ENCODE measurements around the gene KCNK13. TPM values are rescaled to one million over a fixed set of nuclear protein-coding genes. Genes with fewer than 3 reads are reported as not detected.

KCNK13 gene
- not detected in 2 replicates for total RNA-seq (2011; cell fraction: chromatin; rRNA removed; ENCODE audit: low replicate concordance)
- not detected in 2 replicates for total RNA-seq (2011; cell fraction: nucleolus; rRNA removed)
- 0.15 TPM in 1 of 2 replicates, not detected in the other for total RNA-seq (2011; cell fraction: nucleoplasm; rRNA removed)
- 0.05 TPM in 1 of 2 replicates, not detected in the other for total RNA-seq (2014; rRNA removed)
- total RNA-seq (2014; rRNA removed; fragmentation: Illumina TruSeq; extraction: Trizol), result not detected in 2 replicates
- total RNA-seq (2015; rRNA removed; fragmentation: Illumina TruSeq; extraction: Trizol), result not detected in 2 replicates
- total RNA-seq (2021), result not detected in 2 replicates
- 0.03 TPM in 1 of 2 replicates, not detected in the other for polyA plus RNA-seq (2011; rRNA removed)
- polyA plus RNA-seq (2011; cell fraction: cytosol; rRNA removed), result 0.04 TPM in 1 of 2 replicates, not detected in the other
- polyA plus RNA-seq (2011; cell fraction: nucleus; rRNA removed), result not detected in 2 replicates
- polyA plus RNA-seq (2012), result not detected in 2 replicates
- polyA plus RNA-seq (2014; fragmentation: Illumina TruSeq; extraction: Trizol), result not detected in 2 replicates
- polyA plus RNA-seq (2014; fragmentation: Nextera tagmentation; extraction: Ambion mirVana), result not detected
- not detected in 2 replicates for polyA plus RNA-seq (2014; rRNA removed)
- polyA minus RNA-seq (2011; rRNA and poly(A)+ RNA removed), result not detected in 2 replicates
- polyA minus RNA-seq (2011; cell fraction: cytosol; rRNA and poly(A)+ RNA removed), result not detected in 2 replicates
- polyA minus RNA-seq (2011; cell fraction: nucleus; rRNA and poly(A)+ RNA removed), result not detected in 2 replicates
- Bru-seq, nascent RNA, result percentile 3 among the genes with signal in this experiment
- percentile 8 among the genes with signal in this experiment for BruChase-seq, experiment 1, labeled RNA remaining after a 2-hour chase
- percentile 8 among the genes with signal in this experiment for BruChase-seq, experiment 2, labeled RNA remaining after a 6-hour chase
- long read RNA-seq, experiment 1, result 0 reads
- long read RNA-seq, experiment 2, result 0 reads
- long read RNA-seq, experiment 3, result 0 reads

DNA sequence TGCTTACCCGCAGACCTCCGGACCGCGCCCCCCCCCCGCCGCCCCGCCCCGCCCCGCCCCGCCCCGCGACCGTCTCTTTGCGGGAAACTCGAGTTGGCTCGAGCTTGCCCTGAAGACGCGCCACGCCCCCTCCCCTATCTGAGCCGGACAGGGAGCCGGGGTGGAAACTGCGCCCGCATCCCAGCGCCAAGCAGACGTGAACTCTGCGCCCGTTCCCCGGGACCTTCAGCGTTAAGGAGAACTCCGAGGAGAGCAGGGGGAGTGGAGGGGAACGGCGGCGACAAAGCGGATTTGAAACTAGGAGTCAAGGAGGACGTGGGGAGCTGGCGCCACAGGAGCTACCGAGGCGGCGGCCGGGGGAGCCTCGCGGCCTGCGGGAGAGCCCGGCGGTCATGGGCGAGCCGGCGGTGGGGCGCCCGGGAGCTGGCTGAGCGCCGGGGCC lies at the start of gene KCNK13:
TSS of gene KCNK13 (plus strand) at position 310 of the 442 bp plus-strand sequence. CDS start 212 bp downstream, outside the sequence.
- FAIRE-seq, result no peak
- peaks cover 6 to 42% of the 10 kb centered on the region in 2 experiments; a peak in 3 of 5 replicates for H3K27me3 ChIP-seq (ENCODE audit: control insufficient read depth in 2 of 2, insufficient read depth in 2 of 2, low read length in 2 of 2)

More for the DNA sequence above, at the start of gene KCNK13:
- in situ Hi-C loops (cut with MboI) (no loop called here), intact Hi-C loops (cut with micrococcal nuclease) (loop anchor here (2.0 kb wide), 1 partner anchor 89 kb away; no protein-coding TSS in a partner anchor)
- Histone ChIP-seq H4K20me1 (replicated peaks; ENCODE audit: control insufficient read depth, insufficient read depth, low read length) (no peaks in the 10 kb centered on the region), H3K9me1 (ENCODE audit: control insufficient read depth, insufficient read depth, low read length) (no peaks in the 10 kb centered on the region), H3K36me3 (ENCODE audit: control insufficient read depth, insufficient read depth, low read length) (no peaks in the 10 kb centered on the region), H3K4me3 (peak within 1 kb of the TSS; percentile 28), H3K4me1 (replicated peaks in 1 of 2; ENCODE audit: control insufficient read depth in 2 of 2, insufficient read depth in 2 of 2, low read length in 2 of 2) (peaks cover 0 to 21% of the 10 kb centered on the region in 2 experiments; a peak in 2 of 5 replicates), H2AFZ (ENCODE audit: low read depth, low read length) (no peak within 1 kb of the TSS; the same call in 1 of the 2 replicates), H3K9me3 (replicated peaks; ENCODE audit: control insufficient read depth, insufficient read depth, low read depth, low read length) (no peaks in the 10 kb centered on the region), H3K79me2 (ENCODE audit: control insufficient read depth, insufficient read depth, low read length) (no peaks in the 10 kb centered on the region), H3K27ac (ENCODE audit: extremely low read depth, low read depth, low read length) (no peak within 1 kb of the TSS), H3K9ac (ENCODE audit: insufficient read depth in 1 of 2, low read depth in 2 of 2, low read length in 2 of 2) (no peak within 1 kb of the TSS), H3K4me2 (ENCODE audit: insufficient read depth, low read length) (peak within 1 kb of the TSS; percentile 73; the same call in 1 of the 2 replicates)
- no peak for TF ChIP-seq SAP30 (IDR thresholded peaks at IDR 0.05; ENCODE audit: borderline replicate concordance, insufficient read depth, low read depth, low read length, poor library complexity, severe bottlenecking)
- no peak for TF ChIP-seq GATAD2A (IDR thresholded peaks at IDR 0.05)
- TF ChIP-seq, protein P1, sequence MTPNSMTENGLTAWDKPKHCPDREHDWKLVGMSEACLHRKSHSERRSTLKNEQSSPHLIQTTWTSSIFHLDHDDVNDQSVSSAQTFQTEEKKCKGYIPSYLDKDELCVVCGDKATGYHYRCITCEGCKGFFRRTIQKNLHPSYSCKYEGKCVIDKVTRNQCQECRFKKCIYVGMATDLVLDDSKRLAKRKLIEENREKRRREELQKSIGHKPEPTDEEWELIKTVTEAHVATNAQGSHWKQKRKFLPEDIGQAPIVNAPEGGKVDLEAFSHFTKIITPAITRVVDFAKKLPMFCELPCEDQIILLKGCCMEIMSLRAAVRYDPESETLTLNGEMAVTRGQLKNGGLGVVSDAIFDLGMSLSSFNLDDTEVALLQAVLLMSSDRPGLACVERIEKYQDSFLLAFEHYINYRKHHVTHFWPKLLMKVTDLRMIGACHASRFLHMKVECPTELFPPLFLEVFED (CRISPR knock-in tag; conservative IDR thresholded peaks at IDR 0.05), result no peak
- TF ChIP-seq ELF2 (CRISPR knock-in tag; IDR thresholded peaks at IDR 0.05), result no peak
- no peak for TF ChIP-seq SMAD1 (IDR thresholded peaks at IDR 0.05; ENCODE audit: low read depth, low read length, partially characterized antibody)
- TF ChIP-seq BACH1 (tag; IDR thresholded peaks at IDR 0.05), result no peak
- DNase-seq (ENCODE audit: extremely low read depth in 1 of 4, low spot score in 3 of 4) (peak in 3 of 4 experiments; percentile 8 to 35 (median 35)), ATAC-seq (no peak)
- POLR2A ChIA-PET, result no interaction called here
- no TSS peak for BruUV-seq (replicated peaks)
- 7% methylated on average over 21 of the region's 52 CpGs for whole genome bisulfite sequencing (ENCODE audit: insufficient coverage, low coverage, missing lambda C conversion rate)
- CTCF ChIA-PET (ENCODE audit: low intra/inter-chr PET ratio), result no interaction called here
